Smooth muscle cell (in vitro differentiated cells): ENCODE data around the gene CASK. TPM values are rescaled to one million over a fixed set of nuclear protein-coding genes. Genes with fewer than 3 reads are reported as not detected.

Experiments used
- DNase-seq: peaks from one replicate; lab custom pipeline; 2025; ENCODE audit not compliant: unreplicated experiment; lab: John Stamatoyannopoulos, UW
- H2AFZ ChIP-seq: fragments of 200-600 bp; sonication (generic); 2 replicates; pipeline ENCODE4 v1.6.0; 2016; ENCODE audit warnings: antibody characterized with exemption, low read depth, mild to moderate bottlenecking
- H3F3A ChIP-seq: fragments of 200-600 bp; sonication (generic); 2 replicates; pipeline ENCODE4 v1.6.0; 2017; ENCODE audit warnings: antibody characterized with exemption, low read depth
- H3K27ac ChIP-seq: fragments of 200-600 bp; sonication (generic); 2 replicates; pipeline ENCODE4 v1.5.1; 2016; ENCODE audit warnings: low read depth, mild to moderate bottlenecking
- H3K27me3 ChIP-seq: fragments of 200-600 bp; sonication (generic); 2 replicates; pipeline ENCODE4 v1.6.1; 2016; ENCODE audit warnings: low read depth, mild to moderate bottlenecking
- H3K36me3 ChIP-seq: fragments of 200-600 bp; sonication (generic); 2 replicates; pipeline ENCODE4 v1.5.1; 2016; ENCODE audit warnings: low read depth
- H3K4me1 ChIP-seq: fragments of 200-600 bp; sonication (generic); 2 replicates; pipeline ENCODE4 v1.5.1; 2016; ENCODE audit warnings: low read depth
- H3K4me2 ChIP-seq: fragments of 200-600 bp; sonication (generic); 2 replicates; pipeline ENCODE4 v1.6.0; 2016; ENCODE audit warnings: mild to moderate bottlenecking
- H3K4me3 ChIP-seq: fragments of 200-600 bp; sonication (generic); 2 replicates; pipeline ENCODE4 v1.5.1; 2016; ENCODE audit warnings: mild to moderate bottlenecking
- H3K79me2 ChIP-seq: fragments of 200-600 bp; sonication (generic); 2 replicates; pipeline ENCODE4 v1.6.0; 2016; ENCODE audit warnings: low read depth, mild to moderate bottlenecking
- H3K9ac ChIP-seq: fragments of 200-600 bp; sonication (generic); 2 replicates; pipeline ENCODE4 v1.6.0; 2016; ENCODE audit warnings: low read depth
- H3K9me3 ChIP-seq: fragments of 200-600 bp; sonication (generic); replicated peaks from 2 replicates; pipeline ENCODE4 v1.5.1; 2016; ENCODE audit warnings: low read depth
- H4K20me1 ChIP-seq: fragments of 200-600 bp; sonication (generic); 2 replicates; pipeline ENCODE4 v1.6.0; 2016; ENCODE audit warnings: low read depth
- CTCF ChIP-seq: fragments of 200-600 bp; sonication (generic); IDR thresholded peaks from 2 replicates; pipeline ENCODE4 v1.5.1; 2017; ENCODE audit warnings: borderline replicate concordance, mild to moderate bottlenecking, antibody characterized with exemption; ENCODE audit not compliant: insufficient read depth, poor library complexity, severe bottlenecking
- WGBS: methylation state at CpG from one replicate; pipeline ENCODE4 v1.1.7; 2016; ENCODE audit warnings: low lambda C conversion rate; 5-methylcytosine and 5-hydroxymethylcytosine counted together
- polyA plus RNA-seq: library from polyadenylated mRNA; unstranded; fragments of >200 nt; fragmentation: Nextera tagmentation; extraction: Ambion mirVana; gene quantifications from 2 replicates; pipeline ENCODE4 v1.2.1, GENCODE V29; 2016
- total RNA-seq: library from RNA; depleted of rRNA; stranded (reverse); fragments of >200 nt; gene quantifications from 2 replicates; pipeline ENCODE4 v1.2.3, GENCODE V29; 2014

CASK gene
- total and polyA plus RNA-seq, 2 experiments from 2014 or later, result 49.4 to 97.5 TPM

- Histone ChIP-seq H3K27me3 (no peaks in the 10 kb centered on the region), H3K4me1 (no peaks in the 10 kb centered on the region), H3K4me2 (no peak overlapping the region), H3K36me3 (no peaks in the 10 kb centered on the region), H3K27ac (no peak overlapping the region), H2AFZ (no peak overlapping the region), H4K20me1 (no peaks in the 10 kb centered on the region), H3K9me3 (no peaks in the 10 kb centered on the region), H3F3A (no peaks in the 10 kb centered on the region), H3K9ac (no peak overlapping the region), H3K4me3 (no peak overlapping the region), H3K79me2 (no peaks in the 10 kb centered on the region)
- DNase-seq, result no peak
- WGBS, result 92% methylated on average over 4 of the region's 4 CpGs
- no peak for TF ChIP-seq CTCF
These were observed 411.0 kb downstream of the CASK start for GRCh38 chrX:41512394-41512793.

GRCh38 chrX:41507919-41508318 lies 415.4 kb downstream of the CASK start:
- H3K27ac ChIP-seq, result no peak overlapping the region

GRCh38 chrX:41502004-41502403 lies 421.4 kb downstream of the CASK start:
- Histone ChIP-seq H3K4me1 (no peaks in the 10 kb centered on the region), H4K20me1 (no peaks in the 10 kb centered on the region), H3K27me3 (no peaks in the 10 kb centered on the region), H3K36me3 (no peaks in the 10 kb centered on the region), H3K4me2 (no peak overlapping the region), H2AFZ (no peak overlapping the region), H3K9me3 (no peaks in the 10 kb centered on the region), H3F3A (no peaks in the 10 kb centered on the region), H3K27ac (no peak overlapping the region), H3K9ac (no peak overlapping the region), H3K79me2 (no peaks in the 10 kb centered on the region), H3K4me3 (no peak overlapping the region)
- TF ChIP-seq CTCF, result no peak
- WGBS, result 88% methylated on average over 1 of the region's 1 CpG
- DNase-seq, result no peak

More at GRCh38 chrX:41507919-41508318, 415.4 kb downstream of the CASK start:
- Histone ChIP-seq H3K4me3 (no peak overlapping the region), H3K9me3 (no peaks in the 10 kb centered on the region), H3K9ac (no peak overlapping the region), H3K36me3 (no peaks in the 10 kb centered on the region), H3F3A (no peaks in the 10 kb centered on the region), H3K4me2 (no peak overlapping the region), H3K79me2 (no peaks in the 10 kb centered on the region), H3K4me1 (no peaks in the 10 kb centered on the region), H3K27me3 (no peaks in the 10 kb centered on the region), H4K20me1 (no peaks in the 10 kb centered on the region), H2AFZ (no peak overlapping the region)
- 87% methylated on average over 4 of the region's 4 CpGs for WGBS
- TF ChIP-seq CTCF, result no peak
- no peak for DNase-seq

- Histone ChIP-seq H3K4me2 (no peak overlapping the region), H3F3A (no peaks in the 10 kb centered on the region), H2AFZ (no peak overlapping the region), H3K27me3 (no peaks in the 10 kb centered on the region), H3K79me2 (no peaks in the 10 kb centered on the region), H3K9ac (no peak overlapping the region), H4K20me1 (no peaks in the 10 kb centered on the region), H3K27ac (no peak overlapping the region), H3K36me3 (no peaks in the 10 kb centered on the region), H3K9me3 (no peaks in the 10 kb centered on the region), H3K4me1 (no peaks in the 10 kb centered on the region), H3K4me3 (no peak overlapping the region)
- DNase-seq, result no peak
- WGBS, result 85% methylated on average over 3 of the region's 3 CpGs
- TF ChIP-seq CTCF, result no peak
These were observed 423.4 kb downstream of the CASK start for GRCh38 chrX:41499984-41500383.
